VCaP (cell line): ENCODE measurements around the gene PDCD2.
"Not testable (repeated sequence)": the region's sequence is repeated elsewhere in the genome, so short reads cannot be mapped to it uniquely, and the experiment has no call there.

Experiments
- H3K27ac ChIP-seq: fragments of 450-650 bp; 2 replicates; pipeline ENCODE4 v1.5.1; 2017
- CTCF ChIP-seq: fragments of 450-650 bp; conservative IDR thresholded peaks from 2 replicates; pipeline ENCODE4 v1.5.1; 2017; ENCODE audit warnings: mild to moderate bottlenecking, moderate library complexity

PDCD2 gene

GRCh38 chr6:170537329-170537728 lies 47.1 kb downstream of the PDCD2 start:
- no peak overlapping the region for H3K27ac ChIP-seq
- no peak for TF ChIP-seq CTCF

GRCh38 chr6:170536671-170537070 lies 47.8 kb downstream of the PDCD2 start:
- no peak overlapping the region for H3K27ac ChIP-seq
- TF ChIP-seq CTCF = no peak

- no peak overlapping the region for H3K27ac ChIP-seq
- TF ChIP-seq CTCF = no peak
These were observed 49.4 kb downstream of the PDCD2 start for GRCh38 chr6:170535004-170535403.

- no peak for TF ChIP-seq CTCF
- H3K27ac ChIP-seq = no peak overlapping the region
These were observed 50.6 kb downstream of the PDCD2 start for GRCh38 chr6:170533792-170534191.

- no peak for TF ChIP-seq CTCF
- H3K27ac ChIP-seq = no peak overlapping the region
These were observed 51.5 kb downstream of the PDCD2 start for GRCh38 chr6:170532867-170533488.

GRCh38 chr6:170529839-170530469 lies 54.5 kb downstream of the PDCD2 start:
- TF ChIP-seq CTCF = peak; percentile 94
- H3K27ac ChIP-seq = 0 out of 2 replicates have a peak overlapping the region, but pooled peaks have one; percentile 7

GRCh38 chr6:170527995-170528394 lies 56.4 kb downstream of the PDCD2 start:
- not testable (repeated sequence) for H3K27ac ChIP-seq

- TF ChIP-seq CTCF = no peak
These were observed 58.6 kb downstream of the PDCD2 start for GRCh38 chr6:170525795-170526194.

More at GRCh38 chr6:170525795-170526194, 58.6 kb downstream of the PDCD2 start:
- H3K27ac ChIP-seq = no peak overlapping the region
